Mucosa of rectum (tissue), 2 donors: ENCODE measurements around the gene KLF13.

ENCODE experiments used
- H3K27ac ChIP-seq, 2 donors: one replicate each; pipeline ENCODE4 v1.7.0; 2013; ENCODE audit warnings: inconsistent platforms in 2 of 2, low read depth in 2 of 2, low read length in 2 of 2
- H3K27me3 ChIP-seq, 2 donors: one replicate each; pipeline ENCODE4 v1.7.0; 2013; ENCODE audit warnings: low read length in 2 of 2; ENCODE audit not compliant: control insufficient read depth in 2 of 2, insufficient read depth in 2 of 2
- H3K36me3 ChIP-seq, 2 donors: one replicate each; pipeline ENCODE4 v1.7.0; 2013; ENCODE audit warnings: low read length in 2 of 2; ENCODE audit not compliant: control insufficient read depth in 2 of 2, insufficient read depth in 2 of 2
- H3K4me1 ChIP-seq, 2 donors: one replicate each; pipeline ENCODE4 v1.7.0; 2013; ENCODE audit warnings: low read length in 2 of 2, mild to moderate bottlenecking in 1 of 2; ENCODE audit not compliant: control insufficient read depth in 2 of 2, insufficient read depth in 2 of 2
- H3K4me3 ChIP-seq, 2 donors: one replicate each; pipeline ENCODE4 v1.7.0; 2013; ENCODE audit warnings: low read length in 2 of 2
- H3K9ac ChIP-seq, 2 donors: one replicate each; pipeline ENCODE4 v1.7.0; 2013; ENCODE audit warnings: low read length in 2 of 2, low read depth in 1 of 2, mild to moderate bottlenecking in 1 of 2
- H3K9me3 ChIP-seq, 2 donors: one replicate each; pipeline ENCODE4 v1.7.0; 2013; ENCODE audit warnings: low read length in 2 of 2; ENCODE audit not compliant: control insufficient read depth in 2 of 2
- donor health status: healthy.
- donor health status: Normal muscosa, but diverticular disease.

The KLF13 gene

DNA sequence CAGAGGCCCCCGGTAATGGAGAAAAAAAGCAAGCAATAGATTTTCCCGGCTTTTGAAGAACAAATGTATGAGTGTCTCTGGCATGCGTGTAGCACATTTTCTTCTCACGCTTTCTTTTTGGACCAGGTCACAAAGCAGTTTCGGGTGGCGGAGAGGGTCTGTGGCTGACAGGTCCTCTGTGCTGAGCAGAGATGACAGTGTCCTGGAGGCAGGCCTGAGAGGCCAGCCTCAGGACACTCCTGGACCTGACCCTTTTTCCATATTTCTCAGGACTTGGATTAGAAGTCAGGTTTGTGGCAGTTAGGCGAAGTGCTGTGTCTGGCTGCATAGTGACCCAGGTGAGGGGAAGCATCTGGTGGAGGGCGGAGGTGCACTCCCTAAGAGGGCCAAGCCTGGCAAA, 52.9 kb downstream of the KLF13 start:
- H3K27ac ChIP-seq: peak overlapping the region in 1 of 2 donors; percentile 58
- peaks cover 37 to 48% of the 10 kb centered on the region in 2 donors for H3K4me1 ChIP-seq
- no peak overlapping the region for H3K4me3 ChIP-seq
- H3K9ac ChIP-seq: no peak overlapping the region
- no peaks in the 10 kb centered on the region for H3K27me3 ChIP-seq
- peaks cover 8 to 35% of the 10 kb centered on the region in 2 donors for H3K36me3 ChIP-seq
- H3K9me3 ChIP-seq: no peaks in the 10 kb centered on the region

DNA sequence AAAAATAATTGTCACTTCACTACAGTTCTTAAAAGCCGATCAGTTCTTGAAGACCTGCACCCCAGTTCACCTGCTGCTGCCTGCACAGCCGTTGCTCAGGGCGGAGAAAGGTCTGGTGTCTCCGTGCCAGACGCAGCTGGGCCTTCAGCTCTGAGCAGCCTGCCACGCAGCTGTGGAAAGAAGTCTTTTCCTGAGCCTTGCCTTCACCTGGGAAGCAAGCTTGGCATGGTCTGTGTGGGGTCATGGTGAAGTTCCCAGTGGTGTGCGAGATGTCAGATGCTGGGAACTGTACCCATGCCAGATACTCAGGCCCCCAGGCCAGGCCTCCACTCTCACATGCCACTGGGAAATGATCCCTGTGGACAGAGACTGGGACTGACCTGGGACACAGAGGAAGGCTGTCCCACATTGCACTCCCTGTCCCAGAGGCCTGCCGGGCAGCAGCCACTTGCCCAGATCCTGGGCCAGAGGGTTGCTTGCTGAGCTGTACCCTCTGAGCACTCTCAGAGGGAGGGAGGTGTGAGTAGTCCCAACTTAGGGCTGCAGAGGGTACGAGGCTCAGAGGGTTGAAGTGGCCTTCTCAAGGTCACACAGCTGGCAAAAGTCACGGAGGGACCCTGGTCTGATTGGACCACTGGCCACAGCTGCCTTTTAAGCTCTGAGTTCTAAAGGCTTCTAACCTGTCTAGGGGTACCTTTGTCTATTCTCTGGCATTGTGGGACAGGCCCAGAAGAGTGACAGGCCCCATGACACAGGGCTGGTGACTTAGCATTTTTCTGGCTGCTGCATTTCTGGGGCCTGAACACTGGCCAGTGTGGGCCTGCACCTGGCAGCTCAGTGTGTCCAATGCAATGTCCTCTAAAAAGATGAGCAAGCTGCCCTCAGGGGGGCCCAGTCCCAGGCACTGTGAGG, 55.4 kb downstream of the KLF13 start:
- H3K36me3 ChIP-seq: peaks cover 8 to 31% of the 10 kb centered on the region in 2 donors
- H3K27me3 ChIP-seq: no peaks in the 10 kb centered on the region
- peak overlapping the region; percentile 4 to 24 for H3K27ac ChIP-seq
- peaks cover 20 to 25% of the 10 kb centered on the region in 2 donors for H3K4me1 ChIP-seq
- no peak overlapping the region for H3K4me3 ChIP-seq
- H3K9me3 ChIP-seq: no peaks in the 10 kb centered on the region
- no peak overlapping the region for H3K9ac ChIP-seq

DNA sequence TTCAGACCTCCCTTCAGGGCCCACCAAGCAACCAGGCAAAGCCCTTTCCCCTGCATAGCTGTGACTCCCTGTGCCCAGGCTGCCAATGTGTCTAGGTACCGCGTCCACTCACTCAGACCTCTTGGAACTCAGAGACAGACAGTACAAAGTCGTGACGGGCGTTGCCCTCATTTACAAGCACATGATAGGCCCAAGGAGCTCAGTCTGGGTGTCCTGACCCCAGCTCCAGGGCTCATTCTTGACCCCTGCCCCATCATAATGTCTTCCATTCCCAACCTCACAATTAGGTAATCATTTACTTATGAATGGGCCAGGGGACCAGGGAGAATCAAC, 56.0 kb downstream of the KLF13 start:
- Histone ChIP-seq H3K4me1 (peaks cover 15 to 23% of the 10 kb centered on the region in 2 donors), H3K27ac (peak overlapping the region in 1 of 2 donors; percentile 24), H3K27me3 (no peaks in the 10 kb centered on the region), H3K36me3 (peaks cover 8 to 31% of the 10 kb centered on the region in 2 donors), H3K9me3 (no peaks in the 10 kb centered on the region), H3K4me3 (no peak overlapping the region), H3K9ac (peak overlapping the region in 1 of 2 donors; percentile 4)

DNA sequence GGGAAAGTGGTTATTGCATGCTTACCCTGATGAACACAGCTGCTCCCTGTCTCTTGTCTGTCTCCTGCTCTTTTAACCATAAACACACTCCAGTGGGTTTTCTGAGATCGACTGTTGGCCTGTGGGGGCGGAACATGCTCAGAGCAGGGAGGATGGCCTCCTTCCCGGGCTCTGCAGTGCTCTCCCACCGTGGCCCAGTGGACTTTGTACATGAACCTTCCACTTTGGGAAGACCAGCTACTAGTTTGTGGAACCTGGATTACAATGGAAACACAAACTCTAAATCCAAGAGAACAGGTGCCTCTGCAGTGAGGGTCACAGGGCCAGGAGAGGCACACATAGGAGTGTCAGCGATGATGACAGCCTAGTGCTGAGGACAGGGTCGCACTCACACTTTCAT, 56.5 kb downstream of the KLF13 start:
- peaks cover 8 to 28% of the 10 kb centered on the region in 2 donors for H3K36me3 ChIP-seq
- H3K27me3 ChIP-seq: no peaks in the 10 kb centered on the region
- no peaks in the 10 kb centered on the region for H3K9me3 ChIP-seq
- peak overlapping the region in 1 of 2 donors; percentile 4 for H3K9ac ChIP-seq
- no peak overlapping the region for H3K4me3 ChIP-seq
- peaks cover 10 to 22% of the 10 kb centered on the region in 2 donors for H3K4me1 ChIP-seq
- no peak overlapping the region for H3K27ac ChIP-seq

DNA sequence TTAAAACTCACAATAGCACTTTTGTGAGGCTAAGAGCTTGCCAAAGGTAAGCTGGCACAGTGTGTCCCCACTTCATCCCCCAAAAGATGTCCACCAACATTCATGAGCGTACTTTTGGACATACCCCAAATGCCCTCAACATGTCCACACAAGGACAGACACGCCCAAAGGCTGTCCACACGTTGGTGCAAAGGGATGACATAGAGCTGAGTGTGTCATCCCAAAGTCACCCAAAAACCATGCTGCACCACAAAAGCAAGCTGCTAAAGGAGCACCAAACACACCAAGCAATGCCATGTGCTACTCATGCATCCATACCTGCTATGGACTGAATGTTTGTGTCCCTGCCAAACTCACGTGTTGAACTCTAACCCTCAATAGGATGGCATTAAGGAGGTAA, 57.9 kb downstream of the KLF13 start:
- H3K9ac ChIP-seq: no peak overlapping the region
- no peak overlapping the region for H3K27ac ChIP-seq
- no peak overlapping the region for H3K4me3 ChIP-seq
- H3K36me3 ChIP-seq: peaks cover 8 to 18% of the 10 kb centered on the region in 2 donors
- no peaks in the 10 kb centered on the region for H3K27me3 ChIP-seq
- H3K9me3 ChIP-seq: no peaks in the 10 kb centered on the region
- peaks cover 7 to 13% of the 10 kb centered on the region in 2 donors for H3K4me1 ChIP-seq

DNA sequence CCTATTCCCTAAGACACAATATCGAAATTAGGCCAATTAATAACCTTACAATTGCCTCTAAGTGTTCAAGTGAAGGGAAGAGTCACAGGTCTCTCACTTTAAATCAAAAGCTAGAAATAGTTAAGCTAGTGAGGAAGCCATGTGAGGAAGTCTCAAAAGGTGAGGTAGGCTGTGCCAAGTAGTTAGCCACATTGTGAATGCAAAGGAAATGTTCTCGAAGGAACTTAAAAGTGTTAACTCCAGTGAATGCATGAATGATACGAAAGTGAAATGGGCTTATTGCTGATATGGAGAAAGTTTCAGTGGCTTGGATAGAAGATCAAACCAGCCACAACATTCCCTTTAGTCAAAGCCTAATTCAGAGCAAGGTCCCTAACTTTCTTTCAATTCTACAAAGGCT, 59.1 kb downstream of the KLF13 start:
- H3K27ac ChIP-seq: no peak overlapping the region
- no peak overlapping the region for H3K4me3 ChIP-seq
- no peaks in the 10 kb centered on the region for H3K9me3 ChIP-seq
- peaks cover 3 to 10% of the 10 kb centered on the region in 2 donors for H3K36me3 ChIP-seq
- no peak overlapping the region for H3K9ac ChIP-seq
- H3K27me3 ChIP-seq: no peaks in the 10 kb centered on the region
- peaks cover 7 to 13% of the 10 kb centered on the region in 2 donors for H3K4me1 ChIP-seq

DNA sequence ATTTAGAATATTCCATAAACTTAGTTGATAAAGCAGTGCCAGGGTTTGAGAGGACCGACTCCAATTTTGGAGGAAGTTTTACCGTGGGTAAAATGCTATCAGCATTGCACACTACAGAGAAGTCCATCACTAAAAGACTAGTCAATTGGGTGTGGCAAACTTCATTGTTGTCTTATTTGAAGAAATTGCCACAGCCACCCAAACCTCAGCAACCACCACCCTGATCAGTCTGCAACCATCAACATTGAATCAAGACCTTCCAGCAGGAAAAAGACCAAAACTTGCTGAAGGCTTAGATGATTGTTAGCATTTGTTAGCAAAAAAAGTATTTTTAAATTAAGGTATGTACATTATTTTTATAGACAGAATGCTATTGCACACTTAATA, 60.5 kb downstream of the KLF13 start:
- H3K9ac ChIP-seq: no peak overlapping the region
- H3K36me3 ChIP-seq: no peaks in the 10 kb centered on the region
- H3K4me3 ChIP-seq: no peak overlapping the region
- peaks cover 7 to 18% of the 10 kb centered on the region in 2 donors for H3K4me1 ChIP-seq
- H3K9me3 ChIP-seq: no peaks in the 10 kb centered on the region
- H3K27ac ChIP-seq: no peak overlapping the region
- no peaks in the 10 kb centered on the region for H3K27me3 ChIP-seq

DNA sequence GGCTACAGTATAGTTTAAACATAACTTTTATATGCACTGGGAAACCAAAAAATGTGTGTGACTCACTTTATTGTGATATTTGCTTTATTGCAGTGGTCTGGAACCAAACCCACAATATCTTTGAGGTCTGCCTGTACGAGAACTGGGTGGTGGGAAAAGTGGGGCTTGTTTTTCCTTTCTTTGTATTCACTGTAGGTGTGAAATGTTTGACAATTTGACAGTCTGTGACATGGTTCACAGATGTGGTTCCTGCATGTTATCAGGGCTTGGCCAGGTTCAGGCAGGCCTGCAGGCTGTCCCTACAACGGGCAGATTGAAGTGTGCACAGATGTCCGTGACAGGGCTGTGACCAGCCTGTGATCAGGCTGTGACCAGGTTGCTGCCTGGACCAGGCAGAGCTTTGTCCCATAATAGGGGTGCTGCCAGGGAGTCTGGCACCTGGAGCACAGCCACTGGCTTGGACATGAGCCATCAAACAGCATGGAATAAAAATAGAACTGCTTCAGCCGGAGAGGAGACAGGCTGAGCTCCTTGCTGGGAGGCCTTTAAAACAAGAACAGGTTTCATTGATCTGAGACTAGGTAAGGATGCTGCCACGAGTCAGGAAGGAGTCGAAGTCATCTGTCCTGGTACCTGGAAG, 61.0 kb downstream of the KLF13 start:
- no peak overlapping the region for H3K9ac ChIP-seq
- no peaks in the 10 kb centered on the region for H3K36me3 ChIP-seq
- H3K27ac ChIP-seq: peak overlapping the region; percentile 4 to 64
- no peaks in the 10 kb centered on the region for H3K27me3 ChIP-seq
- H3K4me1 ChIP-seq: peaks cover 3 to 15% of the 10 kb centered on the region in 2 donors
- H3K9me3 ChIP-seq: no peaks in the 10 kb centered on the region
- H3K4me3 ChIP-seq: no peak overlapping the region

DNA sequence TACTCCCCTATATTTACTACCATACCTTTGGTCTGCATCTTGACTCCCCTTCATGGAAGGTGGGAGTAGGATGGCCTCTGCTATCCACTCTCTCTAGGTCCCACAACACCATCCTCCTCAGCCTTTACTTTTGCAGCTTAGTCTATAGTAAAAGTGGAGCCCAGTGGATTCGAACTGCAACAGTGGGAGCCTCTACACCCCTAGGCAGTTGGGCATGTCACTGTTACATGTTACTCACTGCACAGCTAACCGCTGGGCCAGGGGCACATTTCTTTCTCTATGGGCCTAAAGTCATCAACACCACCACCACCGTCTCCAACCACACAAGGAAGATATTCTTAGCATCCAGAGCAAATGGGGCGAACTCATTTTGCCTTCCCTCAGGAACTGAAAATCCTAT, 62.9 kb downstream of the KLF13 start:
- Histone ChIP-seq H3K4me1 (peaks cover 6 to 20% of the 10 kb centered on the region in 2 donors), H3K27me3 (no peaks in the 10 kb centered on the region), H3K4me3 (no peak overlapping the region), H3K9me3 (no peaks in the 10 kb centered on the region), H3K27ac (no peak overlapping the region), H3K9ac (no peak overlapping the region), H3K36me3 (no peaks in the 10 kb centered on the region)

DNA sequence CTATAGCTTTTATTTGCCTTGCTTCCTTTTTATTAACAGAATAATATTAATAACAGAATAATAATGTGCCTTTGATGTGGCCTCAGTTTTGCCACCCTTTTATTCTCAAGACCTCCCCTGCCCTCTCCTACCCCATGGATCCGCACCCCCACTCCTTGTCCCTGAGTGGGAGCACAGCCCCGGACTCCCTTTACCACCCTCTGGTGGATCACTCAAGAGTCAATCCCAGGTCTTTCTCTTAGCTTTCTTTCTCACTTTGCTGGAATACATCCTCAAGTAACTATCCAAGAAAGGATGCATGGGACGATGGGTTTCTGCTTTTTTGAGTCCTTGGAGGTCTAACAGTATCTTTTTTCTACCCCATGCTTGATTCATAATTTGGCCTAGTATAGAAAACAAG, 63.4 kb downstream of the KLF13 start:
- Histone ChIP-seq H3K4me1 (peaks cover 6 to 20% of the 10 kb centered on the region in 2 donors), H3K27me3 (no peaks in the 10 kb centered on the region), H3K27ac (no peak overlapping the region), H3K9me3 (no peaks in the 10 kb centered on the region), H3K4me3 (no peak overlapping the region), H3K36me3 (no peaks in the 10 kb centered on the region), H3K9ac (no peak overlapping the region)
